Erythroblast (primary cell): ENCODE results near the gene DLG2.

Experiments
- DNase-seq, 2 experiments: peaks; one replicate each; lab custom pipeline; 2025; lab: John Stamatoyannopoulos, UW
- GATA1 ChIP-seq: IDR thresholded peaks from 2 replicates; pipeline ENCODE4 v1.6.1; 2011; ENCODE audit warnings: low read depth, mild to moderate bottlenecking, control low read depth, low read length, moderate library complexity
- POLR2A ChIP-seq: IDR thresholded peaks from 2 replicates; pipeline ENCODE4 v1.6.1; 2011; ENCODE audit warnings: mild to moderate bottlenecking, low read length

Gene DLG2

DNA sequence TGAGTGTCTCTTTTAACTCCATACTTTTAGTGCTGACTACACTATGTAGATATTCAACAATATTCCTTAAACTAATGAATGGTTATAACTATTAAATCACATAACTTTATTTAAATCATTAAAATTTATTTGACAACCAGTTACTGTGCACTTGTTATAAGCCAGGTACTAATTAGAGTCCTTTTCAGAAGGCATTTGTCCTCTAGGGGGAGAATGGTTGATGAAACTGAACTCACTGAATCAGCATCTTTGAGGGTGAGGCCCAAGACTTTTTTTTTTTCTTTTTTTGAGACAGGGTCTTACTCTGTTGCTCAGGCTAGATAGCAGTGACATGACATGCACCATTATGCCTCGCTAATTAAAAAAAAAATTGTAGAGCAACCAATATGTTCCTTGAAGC lies 1825.3 kb downstream of the DLG2 start:
- TF ChIP-seq POLR2A (no peak), GATA1 (no peak)
- no peak for DNase-seq

DNA sequence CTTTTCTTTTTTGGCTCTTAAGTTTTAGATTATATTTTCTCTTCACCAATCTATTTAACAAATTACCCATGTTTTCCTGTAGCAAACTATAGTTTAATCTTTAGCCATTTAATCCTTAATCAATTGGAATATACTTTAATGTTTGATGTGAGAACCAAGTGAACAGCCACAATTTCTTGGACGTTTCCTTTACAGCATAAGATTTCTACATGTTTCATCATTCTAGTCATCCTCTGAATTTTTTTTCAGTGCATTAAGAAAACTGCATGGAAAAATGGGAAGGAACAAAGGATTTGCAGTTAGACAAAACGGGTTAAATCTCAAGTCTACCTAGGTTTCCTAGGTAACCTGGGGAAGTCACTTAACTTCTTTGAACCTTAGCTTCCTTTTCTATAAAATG lies 1833.8 kb downstream of the DLG2 start:
- TF ChIP-seq POLR2A (no peak), GATA1 (no peak)
- peak in 1 of 2 experiments; percentile 6 for DNase-seq

DNA sequence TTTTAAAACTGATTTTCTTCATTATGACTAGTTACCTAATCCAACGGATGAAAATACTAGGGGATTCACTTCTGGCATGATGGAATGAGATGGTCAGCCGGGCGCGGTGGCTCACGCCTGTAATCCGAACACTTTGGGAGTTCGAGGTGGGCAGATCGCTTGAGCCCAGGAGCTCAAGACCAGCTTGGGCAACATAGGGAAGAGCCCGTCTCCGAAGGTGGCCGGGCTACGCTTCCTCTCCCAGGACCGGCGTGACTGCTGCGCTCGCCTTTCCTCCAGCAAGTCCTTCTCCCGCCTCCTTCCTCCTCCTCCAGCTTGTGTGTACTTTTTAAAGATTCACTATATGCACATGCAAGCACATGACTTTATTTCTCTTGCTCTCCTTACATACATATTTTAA lies 1835.6 kb downstream of the DLG2 start:
- TF ChIP-seq GATA1 (no peak), POLR2A (no peak)
- DNase-seq = no peak

- no peak for DNase-seq
- no peak for TF ChIP-seq POLR2A
- no peak for TF ChIP-seq GATA1
These were observed 1841.2 kb downstream of the DLG2 start for GRCh38 chr11:83785942-83786341.

DNA sequence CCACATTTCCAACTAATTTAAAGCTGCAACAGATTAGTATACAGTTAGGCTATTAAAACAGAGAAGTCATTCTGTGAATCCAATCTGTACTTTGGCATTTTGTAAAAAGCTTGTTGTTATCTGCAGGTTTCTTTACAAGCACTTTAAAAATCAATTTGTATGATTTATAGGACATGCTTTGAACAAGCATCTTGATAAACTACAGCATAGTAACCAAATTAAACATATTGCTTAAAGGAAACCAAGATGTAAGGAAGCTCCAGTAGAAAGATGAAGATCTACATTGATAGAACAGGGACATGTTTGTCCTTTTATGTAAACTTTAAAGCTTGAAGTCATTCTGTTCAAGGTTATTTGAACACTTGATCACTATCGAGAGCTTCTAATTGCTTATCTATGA lies 1842.7 kb downstream of the DLG2 start:
- no peak for DNase-seq
- no peak for TF ChIP-seq POLR2A
- no peak for TF ChIP-seq GATA1

- TF ChIP-seq POLR2A (no peak), GATA1 (no peak)
- no peak for DNase-seq
These were observed 1844.8 kb downstream of the DLG2 start for GRCh38 chr11:83782329-83782728.

GRCh38 chr11:83779876-83780275 lies 1847.3 kb downstream of the DLG2 start:
- no peak for TF ChIP-seq POLR2A
- TF ChIP-seq GATA1 = no peak

GRCh38 chr11:83778596-83778995 lies 1848.5 kb downstream of the DLG2 start:
- no peak for DNase-seq
- no peak for TF ChIP-seq POLR2A
- no peak for TF ChIP-seq GATA1

More at GRCh38 chr11:83779876-83780275, 1847.3 kb downstream of the DLG2 start:
- DNase-seq = no peak

- TF ChIP-seq GATA1 = no peak
- TF ChIP-seq POLR2A = no peak
- no peak for DNase-seq
These were observed 1852.9 kb downstream of the DLG2 start for GRCh38 chr11:83773950-83774880.

DNA sequence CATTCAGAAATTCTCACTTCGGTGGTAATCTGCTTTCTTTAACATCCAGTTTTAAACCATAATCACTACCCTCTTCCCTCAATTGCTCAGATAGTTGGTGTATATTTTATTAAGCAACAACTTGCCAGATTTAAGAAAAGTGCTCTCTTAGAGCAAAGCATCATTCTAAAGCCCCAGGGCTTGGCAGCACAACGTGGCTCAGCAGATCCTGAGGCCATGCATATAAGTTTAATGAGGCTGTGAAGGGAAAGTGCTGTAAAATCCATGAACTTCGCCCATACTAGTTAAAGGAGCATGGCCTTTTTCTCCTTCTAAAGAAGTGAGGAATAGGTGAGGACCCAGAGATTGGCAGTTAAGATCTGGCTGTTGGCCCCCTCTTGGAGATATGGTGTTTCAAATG lies 1858.7 kb downstream of the DLG2 start:
- DNase-seq = no peak
- TF ChIP-seq GATA1 = no peak
- no peak for TF ChIP-seq POLR2A

DNA sequence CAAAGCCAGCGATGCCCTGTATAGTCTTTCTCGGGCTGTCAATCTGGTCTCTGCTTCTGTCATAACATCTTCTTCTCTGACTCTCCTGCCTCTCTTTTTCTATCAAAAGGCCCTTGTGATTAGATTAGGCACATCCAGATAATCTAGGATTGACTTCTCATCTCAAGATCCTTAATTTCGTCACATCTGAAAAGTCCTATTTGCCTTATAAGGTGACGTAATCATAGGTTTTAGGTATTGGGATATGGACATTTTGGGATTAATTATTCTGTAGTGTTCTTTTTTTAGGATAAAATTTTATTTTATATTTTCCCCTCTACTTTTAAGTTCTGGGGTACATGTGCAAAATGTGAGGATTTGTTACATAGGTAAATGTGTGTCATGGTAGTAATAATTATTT lies 1860.2 kb downstream of the DLG2 start:
- no peak for DNase-seq
- no peak for TF ChIP-seq POLR2A
- no peak for TF ChIP-seq GATA1

GRCh38 chr11:83764643-83765042 lies 1862.5 kb downstream of the DLG2 start:
- TF ChIP-seq GATA1 = no peak
- TF ChIP-seq POLR2A = no peak
- DNase-seq = no peak

GRCh38 chr11:83760932-83761331 lies 1866.2 kb downstream of the DLG2 start:
- TF ChIP-seq POLR2A = no peak
- no peak for TF ChIP-seq GATA1
- DNase-seq = no peak

GRCh38 chr11:83759148-83759547 lies 1868.0 kb downstream of the DLG2 start:
- TF ChIP-seq GATA1 (no peak), POLR2A (no peak)
- DNase-seq = no peak
